Hepatocyte (in vitro differentiated cells): Measurements from ENCODE around the gene SOS2.

Experiments used
- CTCF ChIP-seq: fragments of 200-600 bp; sonication (generic); IDR thresholded peaks from 2 replicates; pipeline ENCODE4 v1.5.1; 2016; ENCODE audit warnings: antibody characterized with exemption, mild to moderate bottlenecking; ENCODE audit not compliant: poor library complexity
- EZH2 ChIP-seq: fragments of 200-600 bp; sonication (generic); IDR thresholded peaks from 2 replicates; pipeline ENCODE4 v1.6.1; 2016; ENCODE audit warnings: antibody characterized with exemption, mild to moderate bottlenecking, borderline replicate concordance
- EZH2phosphoT487 ChIP-seq: fragments of 200-600 bp; sonication (generic); IDR thresholded peaks from one replicate; pipeline ENCODE4 v1.6.1; 2018; ENCODE audit warnings: antibody characterized with exemption, mild to moderate bottlenecking, low read depth, moderate library complexity; ENCODE audit not compliant: unreplicated experiment, severe bottlenecking

GRCh38 chr14:50086321-50086711, 145.1 kb downstream of the SOS2 start:
- TF ChIP-seq EZH2 (no peak), CTCF (no peak), EZH2phosphoT487 (no peak)
